ENCODE results near the gene PCK1. TPM values are rescaled to one million over a fixed set of nuclear protein-coding genes. Genes with fewer than 3 reads are reported as not detected.

Gene PCK1
- total RNA-seq, 1 donor from 2014 or later: not detected

DNA sequence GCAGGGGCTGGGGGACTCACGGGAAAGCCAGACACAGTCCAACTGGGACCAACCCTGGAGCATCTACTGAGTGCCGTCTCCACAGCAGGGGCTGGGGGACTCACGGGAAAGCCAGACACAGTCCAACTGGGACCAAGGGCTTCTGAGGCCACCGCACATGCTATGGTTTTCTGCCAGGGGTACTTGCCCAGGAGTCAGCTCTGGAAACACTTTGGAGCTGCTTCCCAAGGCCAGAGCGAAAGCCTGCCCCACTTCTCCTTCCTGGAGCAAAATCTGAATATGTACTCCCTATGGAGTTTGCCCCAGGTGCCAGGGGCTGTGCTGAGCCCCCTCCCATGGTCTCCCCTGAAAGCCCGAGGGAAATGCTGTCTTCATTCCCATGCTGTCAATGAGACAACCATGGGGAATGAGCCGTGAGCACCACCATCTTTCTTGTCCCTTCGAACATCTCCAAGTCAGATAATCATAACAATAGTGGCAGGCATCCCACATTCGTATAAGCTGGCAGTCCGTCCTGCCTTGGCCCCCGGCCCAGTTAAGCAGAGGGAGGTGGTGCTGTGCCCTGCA lies 18.5 kb downstream of the PCK1 start:
- Mint-ChIP-seq H3K4me3 (ENCODE audit: unreplicated experiment) (no peak overlapping the region), H3K27ac (ENCODE audit: unreplicated experiment) (no peak overlapping the region), H3K36me3 (ENCODE audit: low read depth, unreplicated experiment) (no peaks in the 10 kb centered on the region), H3K27me3 (ENCODE audit: unreplicated experiment) (peaks cover 8% of the 10 kb centered on the region), H3K4me1 (ENCODE audit: unreplicated experiment) (no peaks in the 10 kb centered on the region), H3K9me3 (ENCODE audit: unreplicated experiment) (no peaks in the 10 kb centered on the region)
- no peak for DNase-seq (ENCODE audit: low spot score)
- TF ChIP-seq, protein P1, sequence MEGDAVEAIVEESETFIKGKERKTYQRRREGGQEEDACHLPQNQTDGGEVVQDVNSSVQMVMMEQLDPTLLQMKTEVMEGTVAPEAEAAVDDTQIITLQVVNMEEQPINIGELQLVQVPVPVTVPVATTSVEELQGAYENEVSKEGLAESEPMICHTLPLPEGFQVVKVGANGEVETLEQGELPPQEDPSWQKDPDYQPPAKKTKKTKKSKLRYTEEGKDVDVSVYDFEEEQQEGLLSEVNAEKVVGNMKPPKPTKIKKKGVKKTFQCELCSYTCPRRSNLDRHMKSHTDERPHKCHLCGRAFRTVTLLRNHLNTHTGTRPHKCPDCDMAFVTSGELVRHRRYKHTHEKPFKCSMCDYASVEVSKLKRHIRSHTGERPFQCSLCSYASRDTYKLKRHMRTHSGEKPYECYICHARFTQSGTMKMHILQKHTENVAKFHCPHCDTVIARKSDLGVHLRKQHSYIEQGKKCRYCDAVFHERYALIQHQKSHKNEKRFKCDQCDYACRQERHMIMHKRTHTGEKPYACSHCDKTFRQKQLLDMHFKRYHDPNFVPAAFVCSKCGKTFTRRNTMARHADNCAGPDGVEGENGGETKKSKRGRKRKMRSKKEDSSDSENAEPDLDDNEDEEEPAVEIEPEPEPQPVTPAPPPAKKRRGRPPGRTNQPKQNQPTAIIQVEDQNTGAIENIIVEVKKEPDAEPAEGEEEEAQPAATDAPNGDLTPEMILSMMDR (IDR thresholded peaks at IDR 0.05; ENCODE audit: unreplicated experiment): no peak

DNA sequence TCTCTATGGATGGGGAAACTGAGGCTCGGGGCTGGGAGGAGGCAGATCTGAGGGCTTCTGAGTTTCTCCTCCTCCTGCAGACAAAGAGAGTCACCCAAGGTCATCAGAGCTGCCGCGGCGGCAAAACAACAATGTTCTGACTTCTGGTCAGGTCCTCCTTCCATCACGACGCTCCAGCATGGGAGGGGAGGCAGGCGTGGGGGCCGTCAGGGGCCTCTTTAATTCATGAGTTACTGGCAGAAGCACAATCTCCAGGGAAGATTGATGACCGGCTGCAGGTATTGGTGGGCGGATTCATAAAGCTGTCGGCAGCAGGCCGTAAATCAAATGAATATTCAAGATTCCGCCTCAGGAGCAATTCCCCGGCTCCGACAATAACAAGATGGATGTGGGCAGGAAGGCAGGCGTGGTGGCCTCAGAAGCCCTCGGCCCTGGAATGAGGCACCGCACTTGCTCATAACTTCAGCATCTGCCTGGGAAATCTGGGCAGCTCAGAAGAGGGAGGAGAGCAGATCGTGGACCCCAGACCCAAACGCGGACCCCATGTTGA lies 19.1 kb downstream of the PCK1 start:
- TF ChIP-seq, protein P1 (IDR thresholded peaks at IDR 0.05; ENCODE audit: unreplicated experiment): no peak
- no peaks in the 10 kb centered on the region for H3K36me3 Mint-ChIP-seq (ENCODE audit: low read depth, unreplicated experiment)
- peaks cover 12% of the 10 kb centered on the region for H3K27me3 Mint-ChIP-seq (ENCODE audit: unreplicated experiment)
- H3K27ac Mint-ChIP-seq (ENCODE audit: unreplicated experiment): no peak overlapping the region
- DNase-seq (ENCODE audit: low spot score): no peak
- H3K4me1 Mint-ChIP-seq (ENCODE audit: unreplicated experiment): no peaks in the 10 kb centered on the region
- peak overlapping the region; percentile 67 for H3K4me3 Mint-ChIP-seq (ENCODE audit: unreplicated experiment)
- no peaks in the 10 kb centered on the region for H3K9me3 Mint-ChIP-seq (ENCODE audit: unreplicated experiment)

DNA sequence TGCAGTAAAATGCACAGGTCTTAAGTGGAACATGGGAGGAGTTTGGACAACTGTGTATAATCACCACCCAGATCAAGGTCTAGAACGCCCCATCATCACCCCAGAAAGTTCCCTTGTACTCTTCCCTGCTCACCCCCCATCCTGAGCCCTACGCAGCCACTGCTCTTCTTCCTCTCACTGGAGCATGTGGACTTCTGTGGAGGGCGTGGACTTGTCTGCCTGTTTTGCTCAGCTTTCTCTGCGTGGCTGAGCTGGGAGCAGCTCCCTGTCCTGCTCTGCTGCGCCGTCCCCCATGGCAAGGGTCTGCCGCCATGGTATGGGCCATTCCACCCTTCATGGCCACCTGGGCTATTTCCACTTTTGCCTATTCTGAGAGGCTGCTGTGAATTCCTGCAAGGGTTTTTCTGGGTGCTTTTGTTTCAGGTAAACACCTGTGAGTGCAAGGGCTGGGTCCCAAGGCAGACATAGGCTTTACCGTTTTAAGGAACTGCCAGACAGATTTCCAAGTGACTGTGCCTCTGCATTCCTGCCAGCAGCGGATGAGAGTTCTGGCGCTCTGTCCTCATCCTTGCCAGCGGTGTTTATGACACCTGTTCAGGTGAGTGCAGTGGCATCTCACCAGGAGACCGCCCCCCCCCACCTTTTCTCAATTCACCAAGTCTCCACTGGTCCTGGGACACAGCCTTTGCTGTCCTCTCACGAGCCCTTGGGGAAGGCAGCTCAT lies 19.7 kb downstream of the PCK1 start:
- peak overlapping the region; percentile 67 for H3K4me3 Mint-ChIP-seq (ENCODE audit: unreplicated experiment)
- no peaks in the 10 kb centered on the region for H3K9me3 Mint-ChIP-seq (ENCODE audit: unreplicated experiment)
- H3K4me1 Mint-ChIP-seq (ENCODE audit: unreplicated experiment): no peaks in the 10 kb centered on the region
- H3K36me3 Mint-ChIP-seq (ENCODE audit: low read depth, unreplicated experiment): no peaks in the 10 kb centered on the region
- H3K27ac Mint-ChIP-seq (ENCODE audit: unreplicated experiment): no peak overlapping the region
- TF ChIP-seq, protein P1 (IDR thresholded peaks at IDR 0.05; ENCODE audit: unreplicated experiment): no peak
- H3K27me3 Mint-ChIP-seq (ENCODE audit: unreplicated experiment): peaks cover 12% of the 10 kb centered on the region
- no peak for DNase-seq (ENCODE audit: low spot score)

DNA sequence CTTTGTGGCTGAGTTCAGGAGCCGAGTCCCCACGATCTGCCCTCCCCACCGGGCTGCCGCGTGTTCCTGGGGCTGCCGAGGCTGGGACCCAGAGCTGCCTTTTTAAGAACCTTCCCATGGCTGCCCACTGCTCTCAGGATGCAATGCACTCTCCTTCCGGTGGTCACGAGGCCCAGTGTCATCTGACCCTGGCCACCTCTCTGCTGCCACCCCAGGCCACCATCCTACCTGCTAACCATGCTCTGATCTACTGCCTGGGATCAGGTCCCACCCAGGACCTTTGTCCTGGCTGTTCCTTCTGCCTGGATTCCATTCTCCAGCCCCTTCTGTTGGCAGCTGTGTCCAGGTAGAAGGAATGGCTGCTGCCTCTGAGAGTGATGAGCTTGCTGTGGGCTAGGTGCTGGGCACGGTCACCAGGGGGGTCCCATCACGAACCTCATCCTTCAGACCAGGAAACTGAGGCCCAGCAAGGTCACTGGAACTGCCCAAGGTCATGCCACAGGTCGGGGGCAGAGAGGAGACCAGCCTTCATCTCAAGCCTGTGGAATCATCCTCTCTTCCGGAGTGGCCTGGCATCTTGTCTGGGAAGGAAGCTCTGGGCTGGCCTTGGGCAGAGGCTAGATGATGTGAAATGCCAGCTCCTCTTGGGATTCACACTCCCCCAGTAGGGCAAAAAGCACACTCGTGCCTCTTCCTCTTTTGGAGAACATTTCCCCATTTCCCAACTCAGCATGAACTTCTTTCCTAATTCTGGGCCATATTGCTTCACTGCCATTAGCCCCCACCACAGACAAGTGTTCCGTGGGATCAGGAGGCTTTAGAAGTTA lies 20.5 kb downstream of the PCK1 start:
- H3K4me3 Mint-ChIP-seq (ENCODE audit: unreplicated experiment): peak overlapping the region; percentile 31

More for the DNA sequence above, 20.5 kb downstream of the PCK1 start:
- Mint-ChIP-seq H3K9me3 (ENCODE audit: unreplicated experiment) (no peaks in the 10 kb centered on the region), H3K36me3 (ENCODE audit: low read depth, unreplicated experiment) (no peaks in the 10 kb centered on the region), H3K27ac (ENCODE audit: unreplicated experiment) (no peak overlapping the region), H3K27me3 (ENCODE audit: unreplicated experiment) (peaks cover 12% of the 10 kb centered on the region), H3K4me1 (ENCODE audit: unreplicated experiment) (no peaks in the 10 kb centered on the region)
- TF ChIP-seq, protein P1 (IDR thresholded peaks at IDR 0.05; ENCODE audit: unreplicated experiment): no peak
- DNase-seq (ENCODE audit: low spot score): no peak

Data from endothelial cell (in vitro differentiated cells).